ENCODE measurements around the gene INSRR.

DNA sequence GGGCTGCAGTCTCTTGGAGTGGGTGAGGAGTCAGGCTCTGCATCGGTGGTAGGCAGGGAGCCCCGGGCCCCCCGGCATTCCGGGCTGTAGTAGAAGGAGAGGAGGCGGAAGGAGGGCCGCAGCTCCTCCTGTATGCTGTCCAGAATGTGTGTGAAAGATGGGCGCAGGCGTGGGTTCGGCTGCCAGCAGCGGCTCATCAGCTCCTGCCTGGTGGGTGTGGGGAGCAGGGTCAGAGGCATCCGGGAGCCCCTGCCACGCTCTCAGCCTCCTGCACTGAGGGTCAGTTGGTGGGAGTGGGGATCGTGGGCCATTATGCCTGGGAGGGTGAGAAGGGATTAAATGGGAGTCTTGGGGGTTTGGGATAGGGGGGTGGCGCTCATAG is 18.0 kb downstream of the INSRR start:
- TF ChIP-seq FOSL1 (tag; conservative IDR thresholded peaks at IDR 0.05) (no peak), MTA3 (IDR thresholded peaks at IDR 0.05; ENCODE audit: borderline replicate concordance) (no peak), CCAR2 (IDR thresholded peaks at IDR 0.05; ENCODE audit: low read depth, low read length) (no peak), ZFP36 (IDR thresholded peaks at IDR 0.05; ENCODE audit: low read depth, low read length, partially characterized antibody) (no peak), ZNF311 (CRISPR knock-in tag; IDR thresholded peaks at IDR 0.05) (no peak)
- TF ChIP-seq, protein P1, sequence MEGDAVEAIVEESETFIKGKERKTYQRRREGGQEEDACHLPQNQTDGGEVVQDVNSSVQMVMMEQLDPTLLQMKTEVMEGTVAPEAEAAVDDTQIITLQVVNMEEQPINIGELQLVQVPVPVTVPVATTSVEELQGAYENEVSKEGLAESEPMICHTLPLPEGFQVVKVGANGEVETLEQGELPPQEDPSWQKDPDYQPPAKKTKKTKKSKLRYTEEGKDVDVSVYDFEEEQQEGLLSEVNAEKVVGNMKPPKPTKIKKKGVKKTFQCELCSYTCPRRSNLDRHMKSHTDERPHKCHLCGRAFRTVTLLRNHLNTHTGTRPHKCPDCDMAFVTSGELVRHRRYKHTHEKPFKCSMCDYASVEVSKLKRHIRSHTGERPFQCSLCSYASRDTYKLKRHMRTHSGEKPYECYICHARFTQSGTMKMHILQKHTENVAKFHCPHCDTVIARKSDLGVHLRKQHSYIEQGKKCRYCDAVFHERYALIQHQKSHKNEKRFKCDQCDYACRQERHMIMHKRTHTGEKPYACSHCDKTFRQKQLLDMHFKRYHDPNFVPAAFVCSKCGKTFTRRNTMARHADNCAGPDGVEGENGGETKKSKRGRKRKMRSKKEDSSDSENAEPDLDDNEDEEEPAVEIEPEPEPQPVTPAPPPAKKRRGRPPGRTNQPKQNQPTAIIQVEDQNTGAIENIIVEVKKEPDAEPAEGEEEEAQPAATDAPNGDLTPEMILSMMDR (IDR thresholded peaks at IDR 0.05 in 2 of 3, conservative IDR thresholded peaks at IDR 0.05 in 1 of 3; ENCODE audit: insufficient read depth in 2 of 3, low read depth in 1 of 3, low read length in 3 of 3) = no peak

Data from K562 (cell line).